ENCODE results near the gene ATP5MG. TPM values are rescaled to one million over a fixed set of nuclear protein-coding genes. Genes with fewer than 3 reads are reported as not detected.
A peak's percentile ranks its signal among the peaks of the same experiment; 100 is the strongest.
"Not testable (repeated sequence)": the region's sequence is repeated elsewhere in the genome, so short reads cannot be mapped to it uniquely, and the experiment has no call there.

Gene ATP5MG, protein sequence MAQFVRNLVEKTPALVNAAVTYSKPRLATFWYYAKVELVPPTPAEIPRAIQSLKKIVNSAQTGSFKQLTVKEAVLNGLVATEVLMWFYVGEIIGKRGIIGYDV
- total RNA-seq (2014; rRNA removed; shearing (Covaris generic)), result 59.3 and 94.8 TPM in 2 replicates

- peak; percentile 81 for DNase-seq (ENCODE audit: low spot score)
Observed at GRCh38 chr11:118401151-118401879, at the start of gene ATP5MG. ATP5MG (plus strand) TSS chr11:118401606; CDS start chr11:118401666, 60 bp downstream.

- DNase-seq (ENCODE audit: low spot score), result no peak
Observed at GRCh38 chr11:118353084-118353710, 48.2 kb upstream of the ATP5MG start.

GRCh38 chr11:118358071-118358470 lies 43.3 kb upstream of the ATP5MG start:
- no peak for DNase-seq (ENCODE audit: low spot score)

GRCh38 chr11:118359295-118359958 lies 42.0 kb upstream of the ATP5MG start, which contains the start of gene UBE4A:
UBE4A (plus strand) TSS chr11:118359600; CDS start chr11:118365081, 5,481 bp downstream.
- DNase-seq (ENCODE audit: low spot score), result peak; percentile 92

DNA sequence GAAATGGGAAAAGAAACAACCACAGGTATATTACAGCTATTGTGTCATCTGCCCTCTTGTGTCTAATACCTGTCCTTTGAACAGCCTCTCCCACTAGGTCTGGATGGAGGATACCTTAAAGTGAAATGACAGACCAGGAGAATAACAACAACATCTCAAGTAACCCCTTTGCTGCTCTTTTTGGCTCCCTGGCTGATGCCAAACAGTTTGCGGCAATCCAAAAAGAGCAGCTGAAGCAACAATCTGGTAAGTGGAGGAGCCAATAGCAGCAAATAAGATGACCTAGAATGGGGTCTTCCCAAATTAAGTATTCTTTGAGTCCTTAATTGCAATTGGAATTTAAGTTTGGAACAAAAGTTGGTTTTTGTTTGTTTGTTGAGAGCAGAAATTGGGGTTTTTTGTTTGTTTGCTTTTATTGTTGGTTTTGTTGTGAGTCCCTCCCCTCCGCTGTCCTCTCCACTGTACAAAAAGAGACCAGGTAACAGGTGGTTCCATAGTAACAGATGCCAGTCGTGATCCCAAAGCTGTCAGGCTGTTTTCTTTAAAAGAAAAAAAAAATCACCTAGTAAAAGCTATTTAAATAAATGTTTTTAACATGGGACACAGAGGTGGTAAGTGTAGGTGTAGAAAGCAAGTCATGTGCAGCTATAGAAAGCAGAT lies 36.3 kb upstream of the ATP5MG start:
- DNase-seq (ENCODE audit: low spot score), result no peak

GRCh38 chr11:118366287-118366686 lies 35.1 kb upstream of the ATP5MG start:
- no peak for DNase-seq (ENCODE audit: low spot score)

DNA sequence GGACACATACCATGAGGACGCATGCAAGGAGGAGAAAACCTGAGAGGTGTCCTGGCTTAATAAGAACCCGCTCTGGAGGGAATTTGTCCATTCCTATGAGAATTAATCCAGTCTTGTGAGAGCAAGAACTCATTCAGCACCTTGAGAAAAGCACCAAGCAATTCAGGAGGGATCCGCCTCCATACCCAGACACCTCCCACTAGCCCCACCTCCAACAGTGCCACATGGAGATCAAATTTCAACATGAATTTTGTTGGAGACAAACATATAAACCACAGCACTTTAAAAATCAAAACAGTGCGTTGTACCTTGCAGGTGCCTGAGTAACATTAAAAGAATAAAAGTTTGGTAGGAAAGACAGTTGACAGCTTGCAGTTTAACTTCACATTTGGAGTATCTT lies 30.6 kb upstream of the ATP5MG start:
- no peak for DNase-seq (ENCODE audit: low spot score)

DNA sequence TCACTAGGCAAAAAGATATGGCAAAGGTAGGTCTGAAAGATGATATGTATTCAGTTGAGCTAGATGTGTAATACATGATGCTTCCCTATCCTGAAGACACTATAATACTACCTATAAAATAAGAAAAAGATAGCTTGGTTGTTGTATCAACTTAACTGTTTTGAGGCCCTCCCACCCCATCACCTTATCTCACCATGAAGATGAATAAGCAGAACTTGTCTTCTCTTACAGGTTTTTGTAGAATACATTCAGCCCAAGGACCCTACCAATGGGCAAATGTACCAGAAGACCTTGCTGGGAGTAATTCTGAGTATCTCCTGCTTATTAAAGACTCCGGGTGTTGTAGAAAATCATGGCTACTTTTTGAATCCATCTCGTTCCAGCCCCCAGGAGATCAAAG lies 28.1 kb upstream of the ATP5MG start:
- DNase-seq (ENCODE audit: low spot score), result no peak

- no peak for DNase-seq (ENCODE audit: low spot score)
Observed at GRCh38 chr11:118373871-118374270, 27.5 kb upstream of the ATP5MG start.

DNA sequence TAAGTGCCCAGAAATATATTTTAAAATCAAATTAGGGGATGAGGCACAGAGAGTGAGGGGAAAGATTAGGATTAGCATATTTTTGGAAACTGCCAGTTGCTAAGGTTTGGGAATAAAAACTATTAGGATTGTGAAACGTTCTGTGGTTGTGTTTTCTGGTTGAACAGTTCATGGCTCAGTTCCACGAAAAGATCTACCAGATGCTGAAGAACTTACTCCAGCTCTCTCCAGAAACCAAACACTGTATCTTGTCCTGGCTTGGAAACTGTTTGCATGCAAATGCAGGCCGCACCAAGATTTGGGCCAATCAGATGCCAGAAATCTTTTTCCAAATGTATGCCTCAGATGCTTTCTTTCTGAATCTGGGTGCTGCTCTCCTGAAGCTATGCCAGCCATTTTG lies 26.7 kb upstream of the ATP5MG start:
- no peak for DNase-seq (ENCODE audit: low spot score)

DNA sequence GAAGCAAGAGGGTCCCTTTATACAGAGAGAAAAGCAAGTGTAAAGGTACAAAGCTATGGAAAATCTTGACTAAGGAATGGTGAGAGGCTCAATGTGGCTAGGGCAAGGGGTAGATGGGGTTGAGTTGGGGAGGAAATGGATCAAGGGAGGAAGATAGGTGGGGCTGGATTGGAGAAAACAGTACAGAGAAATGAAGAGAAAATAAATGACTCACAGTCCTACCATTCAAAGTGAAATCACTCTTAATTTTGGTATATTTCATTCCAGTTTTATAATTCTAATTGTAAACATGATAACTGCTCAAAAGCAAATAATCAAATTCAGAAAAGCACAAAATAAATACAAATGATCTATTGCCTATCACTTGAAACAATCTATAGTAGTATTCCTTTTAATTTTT lies 25.4 kb upstream of the ATP5MG start:
- DNase-seq (ENCODE audit: low spot score), result no peak

- DNase-seq (ENCODE audit: low spot score), result no peak
Observed at GRCh38 chr11:118379497-118379896, 21.9 kb upstream of the ATP5MG start.

DNA sequence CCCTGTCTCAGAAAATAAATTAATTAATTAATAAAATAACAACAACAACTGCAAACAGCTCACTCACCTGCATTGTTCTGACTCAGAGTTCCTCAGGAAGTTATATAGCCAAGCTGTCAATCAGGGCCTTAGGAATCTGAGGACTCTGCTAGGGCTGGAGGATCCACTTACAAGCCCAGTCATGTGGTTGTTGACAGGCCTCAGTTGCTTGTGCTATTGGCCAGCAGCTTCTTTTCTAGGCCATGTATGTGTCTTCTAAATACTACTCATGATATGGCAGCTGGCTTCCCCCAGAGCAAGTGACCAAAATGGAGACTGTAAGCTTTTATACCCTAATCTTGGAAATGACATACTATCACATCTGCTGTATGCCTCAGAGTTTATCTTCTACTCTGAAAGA lies 20.8 kb upstream of the ATP5MG start:
- DNase-seq (ENCODE audit: low spot score), result no peak

- DNase-seq (ENCODE audit: low spot score), result no peak
Observed at GRCh38 chr11:118382954-118383353, 18.5 kb upstream of the ATP5MG start.

- no peak for DNase-seq (ENCODE audit: low spot score)
Observed at GRCh38 chr11:118383657-118384056, 17.7 kb upstream of the ATP5MG start.

DNA sequence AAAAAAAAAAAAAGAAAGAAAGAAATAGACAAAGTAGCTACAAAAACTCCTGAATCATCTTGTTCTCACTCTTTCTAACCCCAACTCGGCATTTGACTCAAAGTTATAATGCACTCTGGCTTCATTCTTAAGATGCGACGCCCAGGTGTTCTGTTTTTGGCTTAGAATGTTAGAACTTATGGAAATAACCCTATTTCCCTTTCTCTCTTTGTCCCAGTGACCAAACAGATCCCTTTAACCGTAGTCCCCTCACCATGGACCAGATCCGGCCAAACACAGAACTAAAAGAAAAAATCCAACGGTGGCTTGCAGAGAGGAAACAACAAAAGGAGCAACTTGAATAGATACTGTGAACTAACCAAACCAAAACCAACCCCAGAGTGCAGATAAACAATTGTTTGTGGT lies 5.3 kb upstream of the ATP5MG start:
- no peak for DNase-seq (ENCODE audit: low spot score)

DNA sequence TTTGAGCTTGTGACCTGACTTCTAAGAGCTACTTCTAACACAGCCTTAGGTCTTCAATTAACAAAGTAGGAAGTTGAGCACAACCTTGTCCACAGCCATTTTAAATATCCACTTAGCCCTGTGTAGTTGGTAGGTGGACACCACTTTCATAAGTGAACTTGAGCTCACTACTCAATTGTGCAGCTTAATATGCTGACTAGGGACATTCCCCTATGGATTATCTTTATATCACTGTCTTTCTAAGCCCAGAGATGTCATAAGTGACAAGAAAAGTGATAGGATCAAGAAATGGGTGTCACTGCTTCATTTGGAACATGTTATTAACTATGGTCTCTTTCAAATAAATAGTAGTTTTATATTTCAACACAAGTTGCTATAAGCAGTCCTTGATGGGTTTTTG lies 4.0 kb upstream of the ATP5MG start:
- DNase-seq (ENCODE audit: low spot score), result no peak

- DNase-seq (ENCODE audit: low spot score), result no peak
Observed at GRCh38 chr11:118398791-118399559, 2.4 kb upstream of the ATP5MG start.

GRCh38 chr11:118401880-118402590 lies 629 bp downstream of the ATP5MG start:
- peak; percentile 17 for DNase-seq (ENCODE audit: low spot score)

DNA sequence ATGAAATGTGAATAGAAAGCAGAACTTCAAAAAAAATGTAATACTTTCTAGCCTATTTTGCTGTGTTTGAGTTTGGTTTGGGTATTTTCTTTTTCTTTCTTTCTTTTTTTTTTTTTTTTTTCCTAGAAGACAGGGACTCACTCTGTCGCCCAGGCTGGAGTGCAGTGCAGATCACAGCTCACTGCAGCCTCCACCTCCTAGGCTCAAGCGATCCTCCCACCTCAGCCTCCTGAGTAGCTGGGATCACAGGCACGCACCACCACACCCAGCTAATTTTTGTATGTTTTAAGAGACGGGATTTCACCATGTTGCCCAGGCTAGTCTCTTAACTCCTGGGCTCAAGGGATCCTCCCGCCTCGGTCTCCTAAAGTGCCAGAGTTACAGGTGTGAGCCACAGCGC lies 1.2 kb downstream of the ATP5MG start:
- not testable (repeated sequence) for DNase-seq (ENCODE audit: low spot score)
